PC-3 (cell line): ENCODE data around the gene URM1.

Experiments
- EZH2 ChIP-seq: fragments of 300-600 bp; sonication (generic); IDR thresholded peaks from one replicate; pipeline ENCODE4 v1.6.1; 2017; ENCODE audit warnings: antibody characterized with exemption, mild to moderate bottlenecking, low read length; ENCODE audit not compliant: unreplicated experiment
- EZH2phosphoT487 ChIP-seq: fragments of 300-600 bp; sonication (generic); IDR thresholded peaks from 2 replicates; pipeline ENCODE4 v1.6.1; 2018; ENCODE audit warnings: mild to moderate bottlenecking, antibody characterized with exemption, low read length, borderline replicate concordance
- TF ChIP-seq, protein P1 (sequence below): fragments of 300-600 bp; sonication (generic); conservative IDR thresholded peaks from 2 replicates; pipeline ENCODE4 v1.5.1; 2017; ENCODE audit warnings: antibody characterized with exemption, low read depth, mild to moderate bottlenecking, low read length

DNA sequence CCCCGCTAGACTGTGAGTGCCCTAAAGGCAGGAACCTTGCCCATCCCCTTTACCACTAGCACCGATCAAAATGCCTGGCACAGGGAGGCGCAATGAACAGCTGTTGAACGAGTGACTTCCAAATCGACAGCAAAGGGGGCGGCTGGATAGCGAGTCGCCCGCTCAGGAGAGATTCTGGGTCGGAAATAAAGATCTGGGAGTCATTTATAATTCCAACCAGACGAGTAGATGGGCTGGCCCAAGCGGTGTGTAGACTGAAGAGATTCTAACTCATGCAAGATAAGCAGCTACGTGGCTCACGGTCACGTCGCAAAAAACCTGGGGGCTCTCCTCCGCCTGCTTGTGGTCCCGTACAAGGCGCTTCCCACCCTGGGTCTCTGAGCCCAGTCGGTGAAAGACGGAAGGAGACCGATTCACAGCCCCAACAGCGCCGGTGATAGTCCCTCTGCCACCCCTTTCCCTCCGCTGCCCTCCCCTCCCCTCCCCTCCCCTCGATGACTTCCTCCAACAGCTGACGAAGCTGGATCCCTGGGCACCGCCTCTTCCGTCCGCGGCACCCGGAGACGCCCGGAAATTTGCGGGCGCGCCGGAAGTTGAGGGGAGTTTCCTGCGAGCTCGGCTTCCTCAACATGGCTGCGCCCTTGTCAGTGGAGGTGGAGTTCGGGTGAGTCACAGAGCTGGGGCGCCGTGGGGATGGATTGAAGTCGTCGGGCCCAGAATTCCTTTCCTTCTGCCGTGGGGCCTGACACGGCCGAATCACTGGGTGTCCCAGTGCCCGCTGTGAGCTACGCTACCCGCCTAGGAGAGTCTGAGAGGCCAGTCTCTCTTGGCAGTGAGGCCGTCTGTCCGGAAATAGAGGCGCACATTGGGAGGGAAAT is at the start of gene URM1:
- TF ChIP-seq, protein P1, sequence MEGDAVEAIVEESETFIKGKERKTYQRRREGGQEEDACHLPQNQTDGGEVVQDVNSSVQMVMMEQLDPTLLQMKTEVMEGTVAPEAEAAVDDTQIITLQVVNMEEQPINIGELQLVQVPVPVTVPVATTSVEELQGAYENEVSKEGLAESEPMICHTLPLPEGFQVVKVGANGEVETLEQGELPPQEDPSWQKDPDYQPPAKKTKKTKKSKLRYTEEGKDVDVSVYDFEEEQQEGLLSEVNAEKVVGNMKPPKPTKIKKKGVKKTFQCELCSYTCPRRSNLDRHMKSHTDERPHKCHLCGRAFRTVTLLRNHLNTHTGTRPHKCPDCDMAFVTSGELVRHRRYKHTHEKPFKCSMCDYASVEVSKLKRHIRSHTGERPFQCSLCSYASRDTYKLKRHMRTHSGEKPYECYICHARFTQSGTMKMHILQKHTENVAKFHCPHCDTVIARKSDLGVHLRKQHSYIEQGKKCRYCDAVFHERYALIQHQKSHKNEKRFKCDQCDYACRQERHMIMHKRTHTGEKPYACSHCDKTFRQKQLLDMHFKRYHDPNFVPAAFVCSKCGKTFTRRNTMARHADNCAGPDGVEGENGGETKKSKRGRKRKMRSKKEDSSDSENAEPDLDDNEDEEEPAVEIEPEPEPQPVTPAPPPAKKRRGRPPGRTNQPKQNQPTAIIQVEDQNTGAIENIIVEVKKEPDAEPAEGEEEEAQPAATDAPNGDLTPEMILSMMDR, result peak; percentile 23; the same call in 1 of the 2 replicates
- TF ChIP-seq EZH2 (no peak), EZH2phosphoT487 (no peak)
